GM21515 (cell line): ENCODE results near the gene UVSSA.

Experiments
- ATAC-seq: cut with Tn5 transposase; IDR thresholded peaks from one replicate; pipeline ENCODE4 v1.9.1; 2021; ENCODE audit not compliant: unreplicated experiment

UVSSA gene, protein sequence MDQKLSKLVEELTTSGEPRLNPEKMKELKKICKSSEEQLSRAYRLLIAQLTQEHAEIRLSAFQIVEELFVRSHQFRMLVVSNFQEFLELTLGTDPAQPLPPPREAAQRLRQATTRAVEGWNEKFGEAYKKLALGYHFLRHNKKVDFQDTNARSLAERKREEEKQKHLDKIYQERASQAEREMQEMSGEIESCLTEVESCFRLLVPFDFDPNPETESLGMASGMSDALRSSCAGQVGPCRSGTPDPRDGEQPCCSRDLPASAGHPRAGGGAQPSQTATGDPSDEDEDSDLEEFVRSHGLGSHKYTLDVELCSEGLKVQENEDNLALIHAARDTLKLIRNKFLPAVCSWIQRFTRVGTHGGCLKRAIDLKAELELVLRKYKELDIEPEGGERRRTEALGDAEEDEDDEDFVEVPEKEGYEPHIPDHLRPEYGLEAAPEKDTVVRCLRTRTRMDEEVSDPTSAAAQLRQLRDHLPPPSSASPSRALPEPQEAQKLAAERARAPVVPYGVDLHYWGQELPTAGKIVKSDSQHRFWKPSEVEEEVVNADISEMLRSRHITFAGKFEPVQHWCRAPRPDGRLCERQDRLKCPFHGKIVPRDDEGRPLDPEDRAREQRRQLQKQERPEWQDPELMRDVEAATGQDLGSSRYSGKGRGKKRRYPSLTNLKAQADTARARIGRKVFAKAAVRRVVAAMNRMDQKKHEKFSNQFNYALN

DNA sequence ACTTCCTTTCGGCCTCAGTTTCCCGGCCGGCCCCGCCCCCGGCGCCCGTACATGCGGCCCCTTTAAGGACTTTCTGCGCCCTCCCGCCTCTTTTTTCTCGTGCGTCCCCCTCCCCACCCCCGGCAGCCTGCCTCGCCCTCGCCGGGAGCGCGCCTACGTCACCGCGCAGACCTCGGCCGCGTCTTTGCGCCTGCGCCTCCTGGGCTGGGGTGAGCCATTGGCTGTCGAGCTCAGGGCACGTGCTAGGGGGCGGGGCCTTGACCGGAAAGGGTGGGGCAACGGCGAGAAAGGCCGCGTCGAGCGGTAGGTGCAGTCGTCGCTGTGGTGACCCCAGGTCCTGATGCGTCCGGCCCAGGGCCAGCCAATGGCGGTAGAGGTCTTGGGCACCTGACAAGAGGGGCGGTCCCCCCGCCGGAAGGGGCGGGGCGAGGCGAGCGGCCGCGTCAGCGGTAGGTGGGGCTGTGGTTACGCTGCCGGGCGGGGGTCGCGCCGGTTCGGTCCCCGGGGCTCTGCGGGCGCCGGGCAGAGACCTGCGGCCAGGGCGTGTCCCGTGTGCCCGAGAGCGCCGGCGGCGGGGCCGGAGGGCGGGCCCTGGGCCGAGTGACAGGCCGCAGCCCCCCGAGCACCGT lies at the start of gene UVSSA:
TSS of gene UVSSA (plus strand) at position 428 of the 629 bp plus-strand sequence. CDS start 884 bp downstream, outside the sequence.
- peak; percentile 91 for ATAC-seq

GRCh38 chr4:1297456-1298325 lies 49.3 kb upstream of the UVSSA start:
- no peak for ATAC-seq

GRCh38 chr4:1298461-1298860 lies 48.5 kb upstream of the UVSSA start:
- no peak for ATAC-seq

DNA sequence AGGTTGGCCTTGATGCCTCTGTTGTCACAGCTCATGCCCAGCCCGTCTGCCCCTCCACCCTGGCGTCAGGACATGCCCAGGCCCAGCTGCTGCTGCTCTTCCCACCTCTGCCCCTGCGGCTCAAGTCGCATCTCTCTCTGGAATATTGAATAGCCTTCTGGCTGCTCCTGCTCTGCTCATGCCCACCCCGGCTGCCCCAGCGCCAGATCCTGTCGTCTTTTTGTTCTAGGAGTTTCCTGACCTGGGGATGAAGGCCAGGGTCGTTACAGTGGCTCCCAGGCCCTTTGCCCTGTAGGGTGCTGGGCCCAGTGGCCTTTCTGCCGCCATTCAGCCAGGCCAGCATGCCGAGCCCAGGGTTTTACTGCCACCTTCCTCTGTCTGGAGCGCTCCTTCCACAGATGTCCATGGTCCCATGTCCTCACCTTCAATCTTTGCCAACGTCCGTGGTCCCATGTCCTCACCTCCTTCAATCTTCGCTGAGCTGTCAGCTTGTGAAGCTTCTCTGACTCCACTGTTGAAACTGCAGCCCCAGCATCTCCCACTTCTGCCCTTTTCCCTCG lies 47.6 kb upstream of the UVSSA start:
- ATAC-seq = no peak

GRCh38 chr4:1300466-1301455 lies 46.2 kb upstream of the UVSSA start:
- ATAC-seq = no peak

GRCh38 chr4:1302159-1302558 lies 44.8 kb upstream of the UVSSA start:
- no peak for ATAC-seq

GRCh38 chr4:1305261-1305711 lies 41.7 kb upstream of the UVSSA start:
- ATAC-seq = no peak

GRCh38 chr4:1305781-1306455 lies 41.1 kb upstream of the UVSSA start:
- no peak for ATAC-seq

GRCh38 chr4:1307951-1308735 lies 38.9 kb upstream of the UVSSA start:
- ATAC-seq = no peak

GRCh38 chr4:1309261-1310010 lies 37.6 kb upstream of the UVSSA start:
- peak; percentile 59 for ATAC-seq

GRCh38 chr4:1310031-1310795 lies 36.8 kb upstream of the UVSSA start:
- ATAC-seq = no peak

- no peak for ATAC-seq
Measured at GRCh38 chr4:1310796-1311631, 36.0 kb upstream of the UVSSA start.

GRCh38 chr4:1312821-1313640 lies 34.0 kb upstream of the UVSSA start:
- ATAC-seq = no peak

DNA sequence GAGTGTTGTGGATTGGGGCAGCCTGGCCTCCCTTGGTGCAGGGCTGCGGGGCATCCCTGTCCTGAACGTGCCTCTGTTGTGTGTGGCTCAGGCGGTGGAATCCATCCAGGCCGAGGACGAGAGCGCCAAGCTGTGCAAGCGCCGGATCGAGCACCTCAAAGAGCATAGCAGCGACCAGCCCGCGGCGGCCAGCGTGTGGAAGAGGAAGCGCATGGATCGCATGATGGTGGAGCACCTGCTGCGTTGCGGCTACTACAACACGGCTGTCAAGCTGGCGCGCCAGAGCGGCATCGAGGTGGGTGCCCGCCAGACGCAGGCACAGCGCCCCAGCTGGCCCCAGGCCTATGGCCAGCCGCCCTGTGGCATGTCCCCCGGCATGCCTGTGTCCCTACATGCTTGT lies 31.7 kb upstream of the UVSSA start:
- ATAC-seq = no peak
